GM12874 (cell line): Measurements from ENCODE around the gene OR56A5.

Source experiments
- TF ChIP-seq, protein P1 (sequence below): IDR thresholded peaks from 2 replicates; pipeline ENCODE4 v1.5.1; 2011; ENCODE audit warnings: low read depth, mild to moderate bottlenecking, control low read depth, low read length, moderate library complexity; ENCODE audit not compliant: insufficient read depth

OR56A5 gene

DNA sequence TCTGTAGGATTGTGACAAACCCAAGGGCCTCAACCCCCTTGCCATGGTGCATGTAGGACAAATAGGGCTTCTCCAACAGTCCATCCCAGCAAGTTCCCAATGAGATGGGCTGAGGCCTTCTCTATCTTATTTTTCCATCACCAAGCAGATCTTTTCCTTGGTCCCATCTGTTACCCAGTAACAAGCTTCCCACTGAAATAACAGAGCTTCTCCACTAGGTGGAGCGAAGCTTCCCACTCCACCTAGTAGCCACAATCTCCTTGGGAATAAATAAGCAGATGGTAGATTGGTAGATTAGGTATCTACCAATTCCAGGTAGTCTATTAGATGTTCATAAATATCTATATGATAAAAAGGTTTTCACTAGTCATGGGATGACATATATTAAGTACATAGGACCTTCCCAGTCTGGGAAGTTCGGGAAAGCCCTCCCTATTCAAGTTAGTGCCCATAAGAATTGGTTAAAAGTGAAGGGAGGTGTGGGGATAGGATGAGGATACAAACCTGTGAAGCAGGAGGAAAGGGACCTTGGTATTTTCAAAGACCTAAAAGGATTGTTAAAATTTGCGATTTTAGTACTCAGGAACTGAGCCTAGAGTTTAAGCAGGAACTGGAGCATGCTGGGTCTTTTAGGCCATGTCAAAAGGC, 24.4 kb upstream of the OR56A5 start:
- TF ChIP-seq, protein P1, sequence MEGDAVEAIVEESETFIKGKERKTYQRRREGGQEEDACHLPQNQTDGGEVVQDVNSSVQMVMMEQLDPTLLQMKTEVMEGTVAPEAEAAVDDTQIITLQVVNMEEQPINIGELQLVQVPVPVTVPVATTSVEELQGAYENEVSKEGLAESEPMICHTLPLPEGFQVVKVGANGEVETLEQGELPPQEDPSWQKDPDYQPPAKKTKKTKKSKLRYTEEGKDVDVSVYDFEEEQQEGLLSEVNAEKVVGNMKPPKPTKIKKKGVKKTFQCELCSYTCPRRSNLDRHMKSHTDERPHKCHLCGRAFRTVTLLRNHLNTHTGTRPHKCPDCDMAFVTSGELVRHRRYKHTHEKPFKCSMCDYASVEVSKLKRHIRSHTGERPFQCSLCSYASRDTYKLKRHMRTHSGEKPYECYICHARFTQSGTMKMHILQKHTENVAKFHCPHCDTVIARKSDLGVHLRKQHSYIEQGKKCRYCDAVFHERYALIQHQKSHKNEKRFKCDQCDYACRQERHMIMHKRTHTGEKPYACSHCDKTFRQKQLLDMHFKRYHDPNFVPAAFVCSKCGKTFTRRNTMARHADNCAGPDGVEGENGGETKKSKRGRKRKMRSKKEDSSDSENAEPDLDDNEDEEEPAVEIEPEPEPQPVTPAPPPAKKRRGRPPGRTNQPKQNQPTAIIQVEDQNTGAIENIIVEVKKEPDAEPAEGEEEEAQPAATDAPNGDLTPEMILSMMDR, result peak; percentile 40; the same call in 1 of the 2 replicates

DNA sequence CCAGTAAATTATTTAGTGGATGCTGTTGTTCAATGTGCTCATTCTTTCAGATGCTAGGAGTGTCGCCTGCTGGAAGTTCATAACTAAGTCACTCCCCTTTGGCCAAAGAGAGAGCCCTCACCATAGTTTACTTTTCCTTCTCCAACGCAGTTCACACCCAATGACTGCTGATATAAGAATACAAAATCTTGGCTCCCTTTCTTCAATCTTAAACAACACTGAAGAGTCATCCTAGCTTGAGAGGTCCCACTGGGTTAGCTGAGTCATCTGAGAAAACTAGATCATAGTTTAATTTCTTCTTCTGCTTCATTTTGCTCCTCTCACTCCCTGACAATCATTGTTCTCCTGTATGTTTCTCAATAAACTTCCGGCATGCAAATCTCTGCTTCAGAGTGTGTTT, 23.9 kb upstream of the OR56A5 start:
- TF ChIP-seq, protein P1, result no peak

DNA sequence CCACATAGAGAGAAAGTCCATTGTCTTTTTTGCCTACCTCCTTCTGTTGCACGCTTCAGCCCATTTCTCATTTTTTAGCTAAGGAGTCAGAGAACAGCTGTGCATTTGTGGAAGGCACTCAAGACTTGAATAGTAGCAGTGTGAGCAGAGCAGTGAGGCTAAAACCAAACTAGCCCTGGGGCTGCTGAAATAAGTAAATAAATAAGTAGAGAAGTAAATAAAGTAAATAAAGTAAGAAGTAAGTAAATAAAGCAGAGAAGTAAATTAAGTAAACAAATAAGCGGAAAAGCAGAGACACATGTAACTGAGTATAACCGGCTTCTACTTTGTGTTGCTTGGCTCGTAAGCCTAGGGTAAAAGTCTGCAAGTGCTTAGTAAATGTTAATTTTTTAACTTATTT, 20.9 kb upstream of the OR56A5 start:
- TF ChIP-seq, protein P1, result no peak

DNA sequence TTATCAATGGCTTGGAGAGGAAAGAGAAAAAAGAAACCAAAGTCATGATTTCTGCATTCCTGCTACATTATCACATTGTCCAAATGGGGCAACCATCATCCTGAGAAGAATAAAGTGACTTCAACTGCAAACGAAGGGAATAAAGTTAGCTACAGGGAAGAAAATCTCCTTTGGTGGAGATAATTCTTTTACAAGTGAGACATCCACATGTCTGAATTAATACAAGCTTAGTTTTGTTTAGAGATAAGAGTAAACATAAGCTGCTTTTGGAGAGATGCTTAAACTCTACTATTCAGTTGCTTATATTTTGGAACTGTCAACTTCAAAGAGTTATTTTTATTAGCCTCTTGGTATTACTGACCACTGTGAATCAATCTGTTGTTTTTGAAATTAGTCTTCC, 18.6 kb upstream of the OR56A5 start, which contains the start of gene OR52L1:
Gene OR52L1 (minus strand): TSS at position 101 of the 400 bp plus-strand sequence. CDS start 55 bp downstream, at position 46.
- TF ChIP-seq, protein P1, result no peak

DNA sequence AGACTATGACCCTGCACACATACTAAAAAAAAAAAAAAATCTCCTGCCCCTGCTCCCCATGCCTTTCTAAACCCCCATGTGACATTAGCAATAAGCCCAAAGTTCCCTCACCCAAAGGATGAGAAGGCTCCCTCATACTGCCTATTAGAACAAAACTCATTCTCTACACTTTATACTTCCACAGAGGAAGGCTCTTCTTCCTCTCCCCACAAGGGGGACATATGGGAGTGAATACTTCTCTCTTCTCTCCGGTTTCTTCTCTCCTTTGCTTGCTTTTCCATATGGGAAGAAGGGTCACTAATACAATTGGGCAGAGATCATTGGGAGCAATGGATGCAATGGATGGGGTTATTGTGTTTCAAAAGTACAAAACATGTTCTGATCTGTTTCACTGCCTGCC, 15.1 kb upstream of the OR56A5 start:
- TF ChIP-seq, protein P1, result no peak

DNA sequence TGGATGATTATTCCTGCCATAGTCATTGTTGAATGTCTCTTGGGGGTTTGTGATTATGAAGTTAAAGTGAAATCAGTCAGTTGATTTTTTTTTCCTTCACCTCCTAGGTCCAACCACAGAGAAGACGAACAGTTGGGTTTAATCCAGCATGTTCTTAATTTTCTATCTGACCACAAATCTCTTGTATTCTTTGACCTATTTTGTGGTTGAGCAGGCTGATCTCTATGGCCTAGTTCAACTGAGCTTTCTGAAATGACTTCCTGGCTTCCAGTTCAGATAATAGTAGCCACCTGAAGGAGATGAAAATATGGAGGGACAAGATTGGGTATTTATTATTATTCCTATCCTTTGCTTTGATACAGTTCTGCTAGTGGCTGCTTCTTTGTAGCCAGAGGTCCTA, 5.2 kb upstream of the OR56A5 start:
- TF ChIP-seq, protein P1, result no peak

DNA sequence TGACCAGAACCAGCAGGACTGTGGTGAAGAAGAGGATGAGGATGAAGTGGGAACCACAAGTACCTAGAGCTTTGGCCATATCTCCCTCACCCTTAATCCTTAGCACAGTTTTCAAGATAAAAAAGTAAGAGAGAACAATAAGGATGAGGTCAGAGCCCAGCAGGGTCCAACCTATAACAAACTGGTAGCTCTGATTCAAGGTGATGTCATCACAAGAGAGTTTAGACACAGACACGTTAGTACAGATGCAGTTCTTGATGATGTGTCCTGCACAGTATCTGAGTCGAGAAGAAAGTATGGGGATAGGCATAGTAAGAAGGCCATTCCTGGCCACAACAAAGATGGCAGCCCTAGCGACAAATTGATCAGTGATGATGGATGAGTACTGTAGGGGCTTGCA, 586 bp downstream of the OR56A5 start:
- TF ChIP-seq, protein P1, result no peak
